PFSK-1 (cell line): ENCODE data around the gene ACP3.

Experiments used
- POLR2AphosphoS5 ChIP-seq: IDR thresholded peaks from 2 replicates; pipeline ENCODE4 v1.6.1; 2012; ENCODE audit warnings: low read depth, mild to moderate bottlenecking, control low read depth, low read length, moderate library complexity
- SIN3A ChIP-seq: IDR thresholded peaks from 2 replicates; pipeline ENCODE4 v1.6.1; 2012; ENCODE audit warnings: mild to moderate bottlenecking, low read length, moderate library complexity, borderline replicate concordance; ENCODE audit not compliant: insufficient read depth
- TAF1 ChIP-seq: IDR thresholded peaks from 2 replicates; pipeline ENCODE4 v1.6.1; 2012; ENCODE audit warnings: low read length, control low read depth, borderline replicate concordance; ENCODE audit not compliant: insufficient read depth

- TF ChIP-seq POLR2AphosphoS5 (no peak), SIN3A (no peak), TAF1 (no peak)
Measured at GRCh38 chr3:132378846-132379245, 61.6 kb downstream of the ACP3 start.
